Measurements from ENCODE around the gene EEFSEC.

The EEFSEC gene

DNA sequence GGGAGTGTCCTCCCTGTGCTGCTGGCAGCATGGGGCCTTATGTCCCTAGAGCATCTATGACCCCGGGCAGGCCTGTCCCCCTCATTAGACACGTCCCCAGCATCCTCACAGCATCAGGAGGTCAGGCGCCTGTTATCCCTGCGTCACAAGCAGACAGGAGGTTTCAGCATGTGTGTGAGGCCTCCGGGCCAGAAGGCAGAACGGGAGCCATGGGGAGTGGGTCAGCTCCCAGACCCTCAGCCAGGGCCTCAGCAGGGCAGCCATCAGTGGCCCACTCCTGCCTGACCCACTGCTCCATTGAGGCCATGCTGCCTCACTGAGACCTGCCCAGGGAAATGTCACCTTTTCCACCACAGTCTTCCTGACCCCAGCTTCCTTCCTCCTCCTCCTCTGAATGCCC lies 241.8 kb downstream of the EEFSEC start:
- Histone ChIP-seq H3K4me1 (ENCODE audit: insufficient read depth, low read length) (peaks cover 14% of the 10 kb centered on the region), H3K9ac (ENCODE audit: low read length) (no peak overlapping the region), H3K27ac (ENCODE audit: low read depth, low read length) (no peak overlapping the region), H3K27me3 (ENCODE audit: control insufficient read depth in 1 of 2, insufficient read depth in 2 of 2, low read length in 2 of 2) (no peaks in the 10 kb centered on the region), H3K9me3 (ENCODE audit: low read length) (no peaks in the 10 kb centered on the region), H3K36me3 (ENCODE audit: insufficient read depth, low read length) (no peaks in the 10 kb centered on the region), H3K4me3 (ENCODE audit: low read depth in 1 of 2, low read length in 2 of 2) (no peak overlapping the region)

DNA sequence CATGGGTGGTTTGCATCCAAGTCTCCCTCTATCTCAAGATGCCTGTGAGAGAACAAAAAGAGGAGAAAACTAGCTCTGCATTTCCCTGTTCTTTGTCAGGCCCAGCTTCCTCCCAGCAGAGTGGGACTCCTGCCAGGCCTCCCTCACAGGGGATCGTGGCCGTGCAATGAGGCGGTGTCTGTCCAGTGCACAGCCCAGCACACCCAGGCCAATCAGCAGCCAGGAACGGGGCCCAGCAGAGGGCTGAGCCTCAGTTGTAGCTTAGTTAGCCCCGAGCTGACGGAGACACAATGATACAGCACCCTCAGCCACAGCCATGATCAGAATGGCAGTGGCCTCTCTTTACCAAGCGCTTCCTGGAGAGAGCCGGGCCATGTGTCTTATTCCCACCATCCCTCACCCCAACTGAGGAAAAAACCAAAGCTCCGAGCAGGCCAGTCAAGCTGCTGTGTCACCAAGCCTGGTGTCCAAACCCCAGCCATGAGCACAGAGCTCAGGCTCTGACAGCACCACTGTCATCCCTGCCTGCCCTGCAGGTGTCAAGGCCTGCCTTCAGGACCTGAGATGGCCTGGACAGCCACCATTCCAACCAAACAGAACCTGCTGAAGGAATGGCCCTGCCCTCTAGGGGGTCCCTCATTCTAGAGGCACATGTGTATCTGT lies 242.3 kb downstream of the EEFSEC start:
- H3K36me3 ChIP-seq (ENCODE audit: insufficient read depth, low read length) = no peaks in the 10 kb centered on the region
- no peaks in the 10 kb centered on the region for H3K27me3 ChIP-seq (ENCODE audit: control insufficient read depth in 1 of 2, insufficient read depth in 2 of 2, low read length in 2 of 2)
- no peak overlapping the region for H3K27ac ChIP-seq (ENCODE audit: low read depth, low read length)
- H3K4me1 ChIP-seq (ENCODE audit: insufficient read depth, low read length) = peaks cover 14% of the 10 kb centered on the region
- H3K9ac ChIP-seq (ENCODE audit: low read length) = no peak overlapping the region
- no peak overlapping the region for H3K4me3 ChIP-seq (ENCODE audit: low read depth in 1 of 2, low read length in 2 of 2)
- H3K9me3 ChIP-seq (ENCODE audit: low read length) = no peaks in the 10 kb centered on the region

DNA sequence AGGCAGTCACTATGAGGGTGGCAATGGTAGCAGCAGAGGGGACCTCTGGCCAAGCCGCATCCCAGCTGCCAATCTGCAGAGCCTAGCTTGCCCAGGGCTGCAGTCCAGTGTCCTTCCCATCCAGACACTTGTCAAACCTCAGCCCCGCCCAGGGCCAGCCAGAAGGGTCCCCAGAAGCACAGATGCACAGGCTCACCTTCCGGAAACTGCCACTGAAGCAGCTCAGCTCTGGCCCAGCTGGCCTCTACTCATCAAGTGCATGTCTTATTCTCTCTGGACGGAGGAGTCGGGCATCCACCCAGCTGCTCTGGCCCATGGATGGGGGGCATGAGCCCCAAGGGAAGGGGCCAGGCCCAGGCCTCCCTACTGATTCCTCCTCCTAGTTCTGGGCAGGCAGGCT lies 244.2 kb downstream of the EEFSEC start:
- no peaks in the 10 kb centered on the region for H3K36me3 ChIP-seq (ENCODE audit: insufficient read depth, low read length)
- H3K4me3 ChIP-seq (ENCODE audit: low read depth in 1 of 2, low read length in 2 of 2) = no peak overlapping the region
- H3K27me3 ChIP-seq (ENCODE audit: control insufficient read depth in 1 of 2, insufficient read depth in 2 of 2, low read length in 2 of 2) = no peaks in the 10 kb centered on the region
- H3K4me1 ChIP-seq (ENCODE audit: insufficient read depth, low read length) = peaks cover 14% of the 10 kb centered on the region
- H3K27ac ChIP-seq (ENCODE audit: low read depth, low read length) = no peak overlapping the region
- no peak overlapping the region for H3K9ac ChIP-seq (ENCODE audit: low read length)
- H3K9me3 ChIP-seq (ENCODE audit: low read length) = no peaks in the 10 kb centered on the region

DNA sequence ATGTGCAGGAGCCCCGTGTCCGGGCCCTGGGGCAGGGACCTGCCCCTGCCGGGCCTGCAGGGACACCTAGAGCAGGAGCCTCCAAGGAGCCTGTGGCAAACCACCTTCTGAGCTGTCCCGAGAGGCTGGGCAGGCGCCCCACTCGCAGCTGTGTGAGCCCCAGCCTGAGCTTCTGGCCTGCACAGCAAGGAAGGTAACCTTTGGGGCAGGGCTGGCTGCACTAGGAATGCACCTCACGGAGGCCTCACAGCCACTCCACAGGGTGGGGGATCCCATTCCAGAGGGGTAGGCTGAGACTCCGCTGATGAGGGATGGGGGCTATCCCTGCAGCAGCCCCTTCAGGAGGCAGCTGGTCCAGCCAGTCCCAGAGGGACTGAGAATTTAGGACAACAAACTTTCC lies 245.3 kb downstream of the EEFSEC start:
- H3K4me1 ChIP-seq (ENCODE audit: insufficient read depth, low read length) = peaks cover 14% of the 10 kb centered on the region
- H3K4me3 ChIP-seq (ENCODE audit: low read depth in 1 of 2, low read length in 2 of 2) = no peak overlapping the region
- H3K9ac ChIP-seq (ENCODE audit: low read length) = no peak overlapping the region
- H3K27ac ChIP-seq (ENCODE audit: low read depth, low read length) = no peak overlapping the region
- H3K9me3 ChIP-seq (ENCODE audit: low read length) = no peaks in the 10 kb centered on the region
- no peaks in the 10 kb centered on the region for H3K36me3 ChIP-seq (ENCODE audit: insufficient read depth, low read length)
- H3K27me3 ChIP-seq (ENCODE audit: control insufficient read depth in 1 of 2, insufficient read depth in 2 of 2, low read length in 2 of 2) = no peaks in the 10 kb centered on the region

DNA sequence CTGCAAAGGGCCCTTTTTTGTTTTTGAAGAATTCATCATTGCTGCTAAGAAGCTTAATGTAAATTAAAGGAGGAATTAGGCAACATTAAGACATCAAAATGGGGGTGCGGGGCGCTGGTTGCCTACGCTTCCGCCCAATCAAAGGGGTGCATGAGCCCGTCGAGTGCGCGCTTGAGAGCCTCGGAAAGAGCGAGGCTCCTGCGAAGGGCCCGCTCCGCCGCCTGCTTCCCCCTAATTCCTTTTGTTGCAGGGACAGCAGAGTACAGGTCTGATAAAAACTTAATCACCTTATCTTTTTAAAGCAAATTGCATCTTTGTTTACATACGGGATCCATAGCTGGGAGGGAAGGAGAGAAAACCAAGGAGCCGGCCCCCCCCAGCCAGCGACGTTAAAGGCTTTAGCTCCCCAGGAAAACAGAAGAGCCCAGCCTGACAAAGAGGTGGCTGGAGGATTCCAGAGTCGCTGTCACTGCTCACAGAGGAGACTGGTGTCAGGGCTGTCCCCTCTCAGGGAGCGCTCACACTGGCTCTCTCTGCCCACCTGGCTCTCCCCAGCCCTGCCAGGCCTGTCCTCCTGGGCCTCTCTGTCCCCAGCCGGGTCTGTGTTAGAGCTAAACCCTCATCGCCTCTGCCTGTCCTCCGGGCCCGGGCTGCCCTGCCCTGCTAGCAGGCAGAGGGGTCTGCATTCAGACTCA lies 246.1 kb downstream of the EEFSEC start:
- Histone ChIP-seq H3K9ac (ENCODE audit: low read length) (no peak overlapping the region), H3K36me3 (ENCODE audit: insufficient read depth, low read length) (no peaks in the 10 kb centered on the region), H3K4me1 (ENCODE audit: insufficient read depth, low read length) (peaks cover 14% of the 10 kb centered on the region)

DNA sequence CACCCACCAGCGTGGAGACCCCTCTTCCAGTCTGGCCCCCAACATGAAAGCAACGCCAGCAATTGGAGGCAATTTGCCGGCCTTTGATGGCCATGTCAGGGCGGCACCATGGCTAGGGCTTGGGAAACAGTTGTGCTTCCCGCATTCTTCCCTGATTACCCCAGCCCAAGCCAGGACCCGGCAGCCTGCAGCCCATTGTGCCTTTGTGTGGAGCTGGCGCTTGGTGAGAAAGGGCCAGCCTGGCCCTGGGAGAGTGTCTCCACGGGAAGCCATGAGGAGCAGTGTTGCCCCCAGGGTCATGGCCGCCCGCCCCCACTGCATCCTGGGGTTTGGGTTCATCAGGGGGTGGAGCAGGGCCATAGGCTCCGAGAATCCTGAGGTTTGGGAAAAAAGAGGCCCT lies 247.4 kb downstream of the EEFSEC start:
- no peaks in the 10 kb centered on the region for H3K9me3 ChIP-seq (ENCODE audit: low read length)
- H3K27ac ChIP-seq (ENCODE audit: low read depth, low read length) = no peak overlapping the region
- H3K9ac ChIP-seq (ENCODE audit: low read length) = no peak overlapping the region
- no peaks in the 10 kb centered on the region for H3K36me3 ChIP-seq (ENCODE audit: insufficient read depth, low read length)
- H3K4me1 ChIP-seq (ENCODE audit: insufficient read depth, low read length) = peaks cover 3% of the 10 kb centered on the region
- no peaks in the 10 kb centered on the region for H3K27me3 ChIP-seq (ENCODE audit: control insufficient read depth in 1 of 2, insufficient read depth in 2 of 2, low read length in 2 of 2)
- H3K4me3 ChIP-seq (ENCODE audit: low read depth in 1 of 2, low read length in 2 of 2) = no peak overlapping the region

More for the DNA sequence above, 246.1 kb downstream of the EEFSEC start:
- H3K27me3 ChIP-seq (ENCODE audit: control insufficient read depth in 1 of 2, insufficient read depth in 2 of 2, low read length in 2 of 2) = no peaks in the 10 kb centered on the region
- no peak overlapping the region for H3K4me3 ChIP-seq (ENCODE audit: low read depth in 1 of 2, low read length in 2 of 2)
- H3K9me3 ChIP-seq (ENCODE audit: low read length) = no peaks in the 10 kb centered on the region
- no peak overlapping the region for H3K27ac ChIP-seq (ENCODE audit: low read depth, low read length)

DNA sequence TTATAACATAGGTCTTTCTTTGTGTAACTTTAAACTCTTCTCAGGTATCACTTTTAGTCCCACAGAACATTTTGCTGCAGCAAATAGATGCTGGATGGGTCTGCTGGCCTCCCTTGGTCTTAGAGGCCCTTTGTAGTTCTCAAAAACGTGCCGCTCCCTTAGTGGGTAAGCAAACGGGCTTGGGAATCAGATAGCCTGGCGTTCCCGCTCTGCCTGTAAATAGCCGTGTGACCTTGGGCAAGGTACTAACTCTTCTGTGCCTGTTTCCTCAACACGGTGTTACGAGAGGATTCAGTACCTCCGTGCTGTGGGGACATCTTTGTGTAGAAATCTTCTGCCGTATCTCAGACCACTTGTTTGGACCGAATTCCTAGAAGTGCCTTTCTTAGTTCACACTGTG lies 249.0 kb downstream of the EEFSEC start:
- H3K4me3 ChIP-seq (ENCODE audit: low read depth in 1 of 2, low read length in 2 of 2) = no peak overlapping the region
- no peaks in the 10 kb centered on the region for H3K4me1 ChIP-seq (ENCODE audit: insufficient read depth, low read length)
- H3K36me3 ChIP-seq (ENCODE audit: insufficient read depth, low read length) = no peaks in the 10 kb centered on the region
- no peaks in the 10 kb centered on the region for H3K9me3 ChIP-seq (ENCODE audit: low read length)
- H3K27me3 ChIP-seq (ENCODE audit: control insufficient read depth in 1 of 2, insufficient read depth in 2 of 2, low read length in 2 of 2) = no peaks in the 10 kb centered on the region
- no peak overlapping the region for H3K9ac ChIP-seq (ENCODE audit: low read length)
- no peak overlapping the region for H3K27ac ChIP-seq (ENCODE audit: low read depth, low read length)

DNA sequence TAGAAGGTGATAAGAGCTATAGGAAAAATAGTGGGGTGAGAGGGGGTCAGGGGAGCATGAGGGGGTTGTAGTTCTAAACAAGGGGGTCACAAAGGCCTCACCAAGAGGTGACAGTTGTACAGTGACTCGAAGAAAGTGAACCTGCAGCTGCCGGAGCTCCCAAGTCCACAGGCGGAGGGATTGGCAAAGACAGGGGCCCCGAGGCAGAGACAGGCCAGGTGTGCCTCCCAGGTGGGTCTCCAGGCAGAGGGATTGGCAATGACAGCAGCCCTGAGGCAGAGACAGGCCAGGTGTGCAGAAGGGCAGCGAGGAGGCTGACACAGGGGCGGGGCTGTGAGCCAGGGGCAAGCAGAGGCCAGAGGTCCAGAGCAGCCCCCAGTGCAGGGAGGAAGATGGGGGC lies 249.7 kb downstream of the EEFSEC start:
- Histone ChIP-seq H3K9ac (ENCODE audit: low read length) (no peak overlapping the region), H3K27me3 (ENCODE audit: control insufficient read depth in 1 of 2, insufficient read depth in 2 of 2, low read length in 2 of 2) (no peaks in the 10 kb centered on the region), H3K36me3 (ENCODE audit: insufficient read depth, low read length) (no peaks in the 10 kb centered on the region), H3K4me1 (ENCODE audit: insufficient read depth, low read length) (no peaks in the 10 kb centered on the region), H3K27ac (ENCODE audit: low read depth, low read length) (no peak overlapping the region), H3K9me3 (ENCODE audit: low read length) (no peaks in the 10 kb centered on the region), H3K4me3 (ENCODE audit: low read depth in 1 of 2, low read length in 2 of 2) (no peak overlapping the region)

DNA sequence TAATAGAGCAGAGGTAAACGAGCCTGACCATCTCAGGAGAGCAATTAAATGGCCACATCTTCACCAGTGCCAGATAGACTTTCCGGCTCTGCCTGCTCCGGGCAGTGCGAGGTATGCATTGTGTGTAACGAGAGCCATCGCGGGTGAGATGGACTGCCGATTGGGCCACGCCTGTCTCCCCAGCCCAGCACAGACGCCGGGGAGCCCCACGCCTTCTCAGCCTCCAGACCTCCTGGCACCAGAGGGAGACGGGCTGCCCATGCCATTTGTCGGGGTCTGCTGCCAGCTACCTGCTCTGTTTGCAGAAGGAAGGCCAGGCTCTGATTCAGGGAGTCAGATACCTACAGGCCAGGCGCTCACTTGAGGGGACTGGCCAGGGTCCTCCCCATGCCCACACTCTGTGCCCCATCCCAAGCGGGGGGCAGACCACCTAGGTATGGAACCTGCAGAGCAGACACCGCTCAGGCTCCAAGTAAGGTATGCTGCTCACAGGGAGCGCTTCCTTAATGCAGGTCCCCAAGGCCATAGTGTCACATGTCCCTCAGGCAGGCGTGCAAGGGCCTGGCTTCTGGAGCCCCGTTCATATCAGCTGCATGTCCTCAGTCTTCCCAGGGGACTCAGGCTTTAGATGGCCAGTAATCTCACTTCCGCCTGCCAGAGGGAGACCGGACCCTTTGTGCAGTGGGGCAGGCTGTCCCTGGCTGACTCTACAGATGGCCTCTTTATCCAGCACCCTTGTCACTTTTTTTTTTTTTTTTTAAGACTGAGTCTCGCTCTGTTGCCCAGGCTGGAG lies 251.2 kb downstream of the EEFSEC start:
- Histone ChIP-seq H3K36me3 (ENCODE audit: insufficient read depth, low read length) (no peaks in the 10 kb centered on the region), H3K4me1 (ENCODE audit: insufficient read depth, low read length) (no peaks in the 10 kb centered on the region), H3K4me3 (ENCODE audit: low read depth in 1 of 2, low read length in 2 of 2) (no peak overlapping the region), H3K9me3 (ENCODE audit: low read length) (no peaks in the 10 kb centered on the region), H3K27me3 (ENCODE audit: control insufficient read depth in 1 of 2, insufficient read depth in 2 of 2, low read length in 2 of 2) (no peaks in the 10 kb centered on the region), H3K27ac (ENCODE audit: low read depth, low read length) (no peak overlapping the region), H3K9ac (ENCODE audit: low read length) (no peak overlapping the region)

DNA sequence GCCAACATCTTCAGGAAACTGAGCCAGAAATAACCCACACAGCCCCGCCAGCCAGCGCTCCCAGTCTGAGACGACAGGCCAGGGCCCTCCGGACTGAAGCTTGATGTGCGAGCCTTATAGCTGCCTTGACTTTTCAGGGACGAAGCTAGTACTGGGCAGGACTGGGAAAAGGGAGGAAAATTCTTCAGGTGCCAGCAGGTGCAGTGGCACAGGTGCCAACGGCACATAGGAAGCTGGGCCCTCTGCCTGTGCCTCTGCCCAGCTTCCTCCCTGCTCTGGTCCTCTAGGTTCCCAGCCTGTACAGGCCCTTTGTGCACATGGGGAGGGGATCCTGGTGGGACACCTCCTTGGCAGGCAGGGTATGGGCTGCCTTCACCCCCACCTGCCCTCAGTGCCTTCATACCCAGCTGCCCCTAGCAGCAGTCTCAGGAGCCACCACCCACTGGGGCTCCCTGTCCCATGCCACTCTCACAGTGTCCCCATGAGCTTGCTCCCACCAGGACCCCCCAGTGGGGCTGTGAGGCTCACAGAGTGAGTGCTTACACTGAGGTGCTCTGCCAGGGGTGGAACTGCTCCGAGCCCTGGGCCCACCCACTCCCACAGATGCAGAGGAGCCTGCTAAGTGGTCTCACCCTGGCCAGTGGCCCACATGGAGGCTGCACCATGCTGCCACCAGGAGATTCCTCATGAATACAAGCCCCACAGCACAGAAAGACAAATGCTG lies 252.4 kb downstream of the EEFSEC start:
- Histone ChIP-seq H3K9ac (ENCODE audit: low read length) (no peak overlapping the region), H3K4me3 (ENCODE audit: low read depth in 1 of 2, low read length in 2 of 2) (no peak overlapping the region), H3K27me3 (ENCODE audit: control insufficient read depth in 1 of 2, insufficient read depth in 2 of 2, low read length in 2 of 2) (no peaks in the 10 kb centered on the region), H3K9me3 (ENCODE audit: low read length) (no peaks in the 10 kb centered on the region), H3K36me3 (ENCODE audit: insufficient read depth, low read length) (no peaks in the 10 kb centered on the region), H3K4me1 (ENCODE audit: insufficient read depth, low read length) (no peaks in the 10 kb centered on the region), H3K27ac (ENCODE audit: low read depth, low read length) (no peak overlapping the region)

DNA sequence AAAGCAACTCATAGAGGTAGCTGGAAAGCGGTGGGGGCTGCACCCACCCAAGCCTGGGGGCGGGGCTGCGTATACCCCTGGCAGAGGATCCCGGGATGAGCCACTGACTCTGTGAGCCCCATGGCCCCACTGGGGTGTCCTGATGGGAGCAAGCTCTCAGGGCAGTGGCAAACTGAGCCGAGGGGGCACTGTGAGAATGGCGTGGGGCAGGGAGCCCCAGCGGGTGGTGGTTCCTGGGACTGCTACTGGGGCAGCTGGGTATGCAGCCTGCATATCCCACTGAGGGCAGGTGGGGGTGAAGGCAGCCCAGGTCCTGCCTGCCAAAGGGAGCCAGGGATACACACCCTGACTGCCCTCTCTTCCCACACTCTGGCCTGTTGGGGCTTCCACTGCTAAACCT lies 254.0 kb downstream of the EEFSEC start:
- Histone ChIP-seq H3K36me3 (ENCODE audit: insufficient read depth, low read length) (no peaks in the 10 kb centered on the region), H3K27me3 (ENCODE audit: control insufficient read depth in 1 of 2, insufficient read depth in 2 of 2, low read length in 2 of 2) (no peaks in the 10 kb centered on the region), H3K27ac (ENCODE audit: low read depth, low read length) (no peak overlapping the region), H3K9ac (ENCODE audit: low read length) (no peak overlapping the region), H3K4me1 (ENCODE audit: insufficient read depth, low read length) (no peaks in the 10 kb centered on the region), H3K4me3 (ENCODE audit: low read depth in 1 of 2, low read length in 2 of 2) (no peak overlapping the region), H3K9me3 (ENCODE audit: low read length) (no peaks in the 10 kb centered on the region)

Measured in muscle layer of colon (tissue), 2 donors.